ENCODE measurements around the gene DNMT1. TPM values are rescaled to one million over a fixed set of nuclear protein-coding genes. Genes with fewer than 3 reads are reported as not detected.
"Not testable (repeated sequence)": the region's sequence is repeated elsewhere in the genome, so short reads cannot be mapped to it uniquely, and the experiment has no call there.

The DNMT1 gene
- polyA plus RNA-seq, 1 donor (not counting 4 experiments of a cell fraction or from before 2014, with no cell fraction given), result 52.0 TPM

DNA sequence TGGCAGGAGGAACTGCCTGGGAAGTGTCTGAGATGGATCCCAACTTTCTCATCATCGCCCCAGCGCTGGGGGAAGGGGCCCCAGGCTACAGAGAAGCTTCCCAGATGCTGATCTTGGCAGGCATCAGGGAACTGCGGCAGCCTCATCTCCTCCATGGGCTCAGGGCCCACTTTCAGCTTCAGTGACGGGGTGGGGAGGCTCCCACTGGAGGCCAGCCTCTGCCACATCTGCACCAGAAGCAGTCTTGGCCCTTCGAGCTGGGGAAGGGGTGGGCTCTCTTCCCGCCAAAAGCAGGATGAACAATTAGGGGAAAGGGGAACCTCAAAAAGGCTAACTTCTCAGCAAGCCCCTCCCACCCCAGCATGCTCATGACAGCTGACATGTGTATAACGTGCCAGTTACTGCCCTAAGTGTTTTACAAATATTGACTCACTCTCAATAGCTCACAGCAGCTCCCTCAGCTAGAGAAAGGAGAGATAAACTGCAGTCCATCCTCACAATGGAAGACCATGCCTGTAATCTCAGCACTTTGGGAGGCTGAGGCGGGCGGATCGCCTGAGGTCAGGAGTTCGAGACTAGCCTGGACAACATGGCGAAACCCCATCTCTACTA is 43.5 kb upstream of the DNMT1 start:
- Histone ChIP-seq H3K27ac (ENCODE audit: control insufficient read depth, insufficient read depth, low read length) (no peak overlapping the region), H4K20me1 (ENCODE audit: control insufficient read depth, extremely low read depth, insufficient read depth, low read length) (no peaks in the 10 kb centered on the region), H3K79me2 (ENCODE audit: control insufficient read depth, insufficient read depth, low read length) (no peaks in the 10 kb centered on the region), H3K9me1 (ENCODE audit: control insufficient read depth, extremely low read depth, insufficient read depth, low read length) (no peaks in the 10 kb centered on the region), H3K4me1 (ENCODE audit: control insufficient read depth, extremely low read depth, insufficient read depth, low read length) (no peaks in the 10 kb centered on the region), H3K9me3 (ENCODE audit: control insufficient read depth, low read depth, low read length) (no peaks in the 10 kb centered on the region), H3K9ac (ENCODE audit: control insufficient read depth, extremely low read depth, insufficient read depth, low read length) (no peak overlapping the region), H3K27me3 (ENCODE audit: control insufficient read depth, extremely low read depth, insufficient read depth, low read length) (no peaks in the 10 kb centered on the region), H3K4me3 (ENCODE audit: control insufficient read depth in 2 of 3, extremely low read depth in 1 of 3, insufficient read depth in 2 of 3, low read depth in 1 of 3, low read length in 3 of 3) (no peak overlapping the region), H3K36me3 (ENCODE audit: control insufficient read depth in 2 of 2, extremely low read depth in 1 of 2, insufficient read depth in 2 of 2, low read length in 2 of 2) (no peaks in the 10 kb centered on the region), H3K4me2 (ENCODE audit: control insufficient read depth, extremely low read depth, insufficient read depth, low read depth, low read length) (no peak overlapping the region), H2AFZ (ENCODE audit: control insufficient read depth, low read length) (no peak overlapping the region)
- dilution Hi-C loops (cut with MboI; ENCODE audit: extremely low pct_ligation_motif_present, low sequenced_read_pairs), result no loop called here
- TF ChIP-seq EZH2 (IDR thresholded peaks at IDR 0.05; ENCODE audit: low read length) (no peak), CTCF (optimal IDR thresholded peaks at IDR 0.05 in 1 of 3, IDR thresholded peaks at IDR 0.05 in 1 of 3, conservative IDR thresholded peaks at IDR 0.05 in 1 of 3; ENCODE audit: extremely low read depth in 1 of 3, insufficient read depth in 2 of 3, low read length in 3 of 3) (no peak)
- FAIRE-seq (no peak), DNase-seq (ENCODE audit: low read depth, low spot score) (no peak)

DNA sequence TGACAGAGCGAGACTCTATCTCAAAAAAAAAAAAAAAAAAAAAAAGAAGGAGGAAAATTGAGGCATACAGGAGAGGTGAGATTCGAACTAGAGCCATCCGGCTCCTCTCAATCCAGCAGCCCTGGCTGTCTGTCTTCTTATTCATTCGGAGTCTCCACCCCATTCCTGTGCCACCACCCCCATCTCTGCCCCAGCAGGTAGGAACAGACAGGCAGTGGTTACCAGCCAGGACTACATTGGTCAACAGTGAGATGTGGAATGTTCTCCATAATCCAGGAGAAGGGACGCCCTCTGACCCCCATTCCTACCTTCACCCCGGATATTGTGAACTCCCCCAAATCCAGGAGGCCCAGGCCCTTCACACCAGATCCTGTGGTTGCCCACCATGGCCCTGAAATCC is 42.9 kb upstream of the DNMT1 start:
- H3K9me3 ChIP-seq (ENCODE audit: control insufficient read depth, low read depth, low read length), result no peaks in the 10 kb centered on the region
- DNase-seq (ENCODE audit: low read depth, low spot score) (no peak), FAIRE-seq (no peak)
- H3K9ac ChIP-seq (ENCODE audit: control insufficient read depth, extremely low read depth, insufficient read depth, low read length), result no peak overlapping the region
- dilution Hi-C loops (cut with MboI; ENCODE audit: extremely low pct_ligation_motif_present, low sequenced_read_pairs), result no loop called here
- H4K20me1 ChIP-seq (ENCODE audit: control insufficient read depth, extremely low read depth, insufficient read depth, low read length), result no peaks in the 10 kb centered on the region
- H3K36me3 ChIP-seq (ENCODE audit: control insufficient read depth in 2 of 2, extremely low read depth in 1 of 2, insufficient read depth in 2 of 2, low read length in 2 of 2), result no peaks in the 10 kb centered on the region
- no peak overlapping the region for H3K27ac ChIP-seq (ENCODE audit: control insufficient read depth, insufficient read depth, low read length)
- H3K27me3 ChIP-seq (ENCODE audit: control insufficient read depth, extremely low read depth, insufficient read depth, low read length), result no peaks in the 10 kb centered on the region
- no peaks in the 10 kb centered on the region for H3K4me1 ChIP-seq (ENCODE audit: control insufficient read depth, extremely low read depth, insufficient read depth, low read length)
- no peaks in the 10 kb centered on the region for H3K79me2 ChIP-seq (ENCODE audit: control insufficient read depth, insufficient read depth, low read length)
- H3K4me2 ChIP-seq (ENCODE audit: control insufficient read depth, extremely low read depth, insufficient read depth, low read depth, low read length), result no peak overlapping the region
- no peak overlapping the region for H2AFZ ChIP-seq (ENCODE audit: control insufficient read depth, low read length)
- H3K4me3 ChIP-seq (ENCODE audit: control insufficient read depth in 2 of 3, extremely low read depth in 1 of 3, insufficient read depth in 2 of 3, low read depth in 1 of 3, low read length in 3 of 3), result no peak overlapping the region
- H3K9me1 ChIP-seq (ENCODE audit: control insufficient read depth, extremely low read depth, insufficient read depth, low read length), result no peaks in the 10 kb centered on the region
- no peak for TF ChIP-seq EZH2 (IDR thresholded peaks at IDR 0.05; ENCODE audit: low read length)
- no peak for TF ChIP-seq CTCF (optimal IDR thresholded peaks at IDR 0.05 in 1 of 3, IDR thresholded peaks at IDR 0.05 in 1 of 3, conservative IDR thresholded peaks at IDR 0.05 in 1 of 3; ENCODE audit: extremely low read depth in 1 of 3, insufficient read depth in 2 of 3, low read length in 3 of 3)

GRCh38 chr19:10235409-10235808 is 40.7 kb upstream of the DNMT1 start:
- H3K9me1 ChIP-seq (ENCODE audit: control insufficient read depth, extremely low read depth, insufficient read depth, low read length); H3K9me3 ChIP-seq (ENCODE audit: control insufficient read depth, low read depth, low read length); H3K4me3 ChIP-seq (ENCODE audit: control insufficient read depth in 2 of 3, extremely low read depth in 1 of 3, insufficient read depth in 2 of 3, low read depth in 1 of 3, low read length in 3 of 3); H3K79me2 ChIP-seq (ENCODE audit: control insufficient read depth, insufficient read depth, low read length); H4K20me1 ChIP-seq (ENCODE audit: control insufficient read depth, extremely low read depth, insufficient read depth, low read length); H3K27me3 ChIP-seq (ENCODE audit: control insufficient read depth, extremely low read depth, insufficient read depth, low read length); DNase-seq (ENCODE audit: low read depth, low spot score); dilution Hi-C loops (cut with MboI; ENCODE audit: extremely low pct_ligation_motif_present, low sequenced_read_pairs); H3K27ac ChIP-seq (ENCODE audit: control insufficient read depth, insufficient read depth, low read length); H2AFZ ChIP-seq (ENCODE audit: control insufficient read depth, low read length); H3K9ac ChIP-seq (ENCODE audit: control insufficient read depth, extremely low read depth, insufficient read depth, low read length); FAIRE-seq; H3K4me1 ChIP-seq (ENCODE audit: control insufficient read depth, extremely low read depth, insufficient read depth, low read length); H3K4me2 ChIP-seq (ENCODE audit: control insufficient read depth, extremely low read depth, insufficient read depth, low read depth, low read length); H3K36me3 ChIP-seq (ENCODE audit: control insufficient read depth in 2 of 2, extremely low read depth in 1 of 2, insufficient read depth in 2 of 2, low read length in 2 of 2): not testable (repeated sequence)
